NCI-H146 treated with DMSO at 0.1 percent for 48 hours (cell line): ENCODE data around the gene CFAP300.

Experiments
- DNase-seq: peaks from one replicate; lab custom pipeline; 2025; ENCODE audit not compliant: unreplicated experiment; lab: John Stamatoyannopoulos, UW

CFAP300 gene

DNA sequence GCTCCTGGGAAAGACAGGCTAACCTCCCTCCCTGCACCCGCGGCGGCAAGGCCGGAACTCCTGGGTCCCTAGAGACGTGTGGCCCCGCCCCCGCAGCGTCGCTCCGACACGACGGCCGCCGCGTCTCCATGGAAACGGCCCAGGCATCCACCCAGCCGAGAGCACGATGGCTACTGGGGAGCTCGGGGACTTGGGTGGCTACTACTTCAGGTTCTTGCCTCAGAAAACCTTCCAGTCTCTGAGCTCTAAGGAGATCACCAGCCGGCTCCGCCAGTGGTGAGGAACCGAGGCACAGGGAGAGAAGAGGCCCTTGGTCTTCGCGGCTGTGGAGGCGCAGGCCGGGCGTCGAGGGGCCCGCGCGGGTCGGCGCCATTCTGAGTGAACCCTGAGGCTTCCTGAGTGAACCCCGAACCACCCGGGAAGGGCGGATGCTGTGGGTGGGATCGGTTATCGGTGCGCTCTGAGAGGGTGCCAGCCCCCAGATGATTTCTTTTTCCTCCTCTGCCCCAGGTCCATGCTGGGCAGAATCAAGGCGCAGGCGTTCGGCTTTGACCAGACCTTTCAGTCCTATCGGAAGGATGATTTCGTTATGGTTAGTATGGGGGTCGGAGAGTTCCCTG is at the start of gene CFAP300:
CFAP300 (plus strand) TSS at position 133 of the 620 bp plus-strand sequence; CDS start at position 167, 34 bp downstream.
- DNase-seq = peak; percentile 2

DNA sequence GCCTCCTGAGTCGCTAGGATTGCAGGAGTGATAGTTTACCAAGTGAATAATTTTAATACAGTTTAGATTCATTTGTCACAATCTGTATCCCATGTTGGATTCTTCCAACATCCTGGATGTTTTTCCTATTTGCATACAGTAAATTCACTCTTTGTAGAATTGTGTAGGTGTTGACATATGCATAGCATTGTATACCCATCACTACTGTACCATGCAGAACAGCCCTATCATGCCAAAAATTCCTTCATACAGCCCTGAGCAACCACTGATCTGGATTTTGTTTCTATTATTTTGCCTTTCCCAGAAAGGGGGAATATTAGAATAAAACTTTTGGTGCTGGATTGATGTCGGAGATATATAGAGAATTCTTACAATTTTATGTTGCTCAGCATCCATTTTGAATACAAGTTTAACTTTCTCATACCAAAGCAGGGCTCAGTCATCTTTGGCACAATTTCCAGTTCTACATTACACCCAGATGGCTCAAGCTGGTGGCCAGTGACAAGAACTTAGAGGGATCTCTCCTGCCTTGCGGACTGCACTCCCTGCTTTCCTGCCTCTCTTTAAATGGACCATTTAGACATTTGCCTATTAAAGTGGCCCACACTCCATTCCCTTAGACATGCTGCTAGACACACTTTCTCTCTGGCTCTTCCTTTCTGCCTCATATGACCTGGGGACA is 45.4 kb upstream of the CFAP300 start:
- DNase-seq = no peak

DNA sequence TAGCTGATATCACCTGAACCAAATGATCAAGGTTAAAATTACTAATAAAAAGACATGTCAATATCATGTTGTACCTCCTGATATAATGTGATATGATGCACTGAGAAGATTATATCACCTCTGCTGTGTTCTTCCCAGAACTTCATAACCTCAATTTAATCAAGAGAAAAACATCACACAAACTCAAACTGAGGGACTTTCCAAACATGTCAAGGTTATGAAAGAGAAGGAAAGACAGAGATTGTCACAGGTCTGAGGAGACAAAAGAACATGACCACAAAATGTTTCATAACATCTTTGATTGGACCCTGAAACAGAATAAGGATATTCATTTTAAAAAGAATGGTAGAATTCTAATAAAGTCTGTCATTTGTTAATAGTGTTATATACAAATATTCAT is 43.0 kb upstream of the CFAP300 start:
- DNase-seq = no peak

DNA sequence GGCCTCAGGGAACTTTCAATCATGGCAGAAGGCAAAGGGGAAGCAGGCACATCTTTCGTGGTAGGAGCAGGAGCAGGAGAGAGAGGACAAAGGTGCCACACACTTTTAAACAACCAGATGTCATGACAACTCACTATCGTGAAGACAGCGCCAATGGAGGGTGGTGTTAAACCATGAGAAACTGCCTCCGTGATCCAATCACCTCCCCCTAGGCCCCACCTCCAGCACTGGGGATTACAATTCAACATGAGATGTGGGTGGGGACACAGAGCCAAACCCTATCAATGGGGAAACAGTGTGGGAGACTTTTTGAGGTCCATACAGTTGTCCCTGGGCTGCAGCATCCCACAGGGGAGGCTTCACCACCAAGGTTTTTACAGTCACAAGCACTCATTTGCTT is 41.9 kb upstream of the CFAP300 start:
- DNase-seq = no peak

DNA sequence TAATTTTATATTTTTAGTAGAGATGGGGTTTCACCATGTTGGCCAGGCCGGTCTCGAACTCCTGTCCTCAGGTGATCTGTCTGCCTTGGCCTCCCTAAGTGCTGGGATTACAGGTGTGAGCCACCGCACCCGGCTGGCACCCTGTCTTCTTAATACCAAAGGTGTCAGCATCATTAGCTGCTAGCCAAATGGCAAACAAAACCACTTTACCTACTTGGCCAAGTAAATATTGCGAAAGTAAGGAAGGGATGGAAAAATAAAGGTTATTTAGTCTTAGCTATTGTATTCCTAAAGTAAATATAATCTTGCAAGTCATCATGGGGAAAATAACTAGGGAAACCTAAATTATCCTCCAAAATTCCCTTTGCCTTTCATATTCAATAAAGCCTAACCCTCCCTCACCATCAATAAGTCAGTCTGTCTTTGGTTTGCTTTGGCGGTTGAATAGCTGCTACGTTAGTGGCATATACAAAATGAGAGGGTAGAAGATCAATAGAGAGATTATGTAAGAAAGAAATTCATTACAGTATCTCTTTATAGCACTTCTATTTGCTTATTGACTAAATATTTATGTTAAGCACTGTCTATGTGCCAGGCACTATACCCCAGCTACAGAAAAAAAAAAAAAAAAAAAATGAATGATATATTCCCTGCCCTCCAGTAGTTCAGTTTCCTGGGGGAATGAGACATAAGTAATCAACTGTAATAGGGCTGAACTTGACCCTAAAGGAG is 40.2 kb upstream of the CFAP300 start:
- DNase-seq = no peak

DNA sequence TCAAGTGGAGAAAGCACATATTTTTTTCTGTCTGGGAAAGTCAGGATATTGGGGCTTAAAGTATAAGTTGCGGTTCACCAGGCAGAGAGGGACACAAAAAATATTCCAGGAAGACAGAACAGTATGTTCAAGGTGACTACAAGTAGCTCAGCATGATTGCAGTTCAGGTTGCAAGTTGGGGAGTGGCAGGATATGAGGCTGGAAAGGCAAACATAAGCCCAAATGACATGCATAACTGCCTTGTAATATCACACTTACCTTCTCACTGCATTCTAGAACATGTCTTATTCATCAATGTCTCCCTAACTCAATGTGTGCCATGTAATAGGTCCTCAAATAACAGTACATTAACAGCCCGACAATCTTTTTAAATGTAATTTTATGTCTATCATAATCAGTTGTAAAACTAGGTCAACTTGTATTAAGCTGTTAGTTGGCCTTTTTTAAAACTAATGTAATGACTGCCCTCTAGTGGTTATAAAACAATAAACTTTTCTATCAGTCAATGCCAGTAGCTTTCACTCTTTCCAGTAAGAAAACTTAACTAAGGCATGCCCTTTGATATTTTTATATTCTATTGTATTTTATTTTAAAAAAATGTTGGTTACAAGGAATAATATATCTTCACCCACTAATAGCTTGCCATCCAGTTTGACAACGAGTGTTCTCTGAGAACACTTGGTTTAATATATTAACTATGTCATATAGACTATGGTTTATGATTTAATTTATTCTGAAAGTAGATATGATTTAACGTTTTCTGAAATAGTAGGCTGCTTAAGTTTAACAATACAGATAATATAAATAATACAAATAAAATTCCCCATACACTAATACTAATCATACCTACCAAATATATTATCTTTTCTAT is 39.4 kb upstream of the CFAP300 start:
- peak; percentile 10 for DNase-seq

DNA sequence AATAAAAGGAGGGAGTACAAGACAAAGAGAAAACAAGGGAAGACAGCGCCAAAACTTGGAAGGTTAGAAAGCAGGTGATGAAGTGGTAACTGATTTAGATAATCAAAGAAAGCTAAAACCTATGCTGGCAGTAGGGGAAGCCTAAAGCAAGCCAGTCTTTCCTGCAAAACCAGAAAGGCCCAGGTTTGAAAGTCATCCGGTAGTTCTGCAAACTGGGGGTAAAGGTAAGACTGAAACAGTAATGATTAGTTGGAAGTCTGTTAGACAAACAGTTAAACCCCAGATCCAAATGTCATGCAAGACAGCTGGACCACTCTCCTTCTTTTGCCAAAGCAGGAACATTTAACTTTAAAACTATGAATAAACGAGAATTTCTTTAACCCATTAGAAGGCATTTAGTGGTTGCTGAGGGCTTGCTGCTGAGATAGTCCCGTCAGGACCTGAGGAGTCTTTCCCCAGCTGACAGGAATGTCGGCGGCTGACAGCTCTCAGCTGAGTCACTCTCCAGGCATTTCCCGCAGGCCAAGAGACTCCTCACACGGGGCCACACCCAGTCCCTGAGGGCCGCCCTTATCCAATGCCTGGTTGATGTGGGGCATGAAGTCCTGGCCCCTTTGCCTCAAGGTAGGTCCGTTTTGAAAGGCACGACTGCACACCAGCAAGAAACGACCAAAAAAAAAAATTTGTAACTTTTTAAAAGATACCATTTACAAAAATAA is 36.3 kb upstream of the CFAP300 start:
- DNase-seq = no peak

DNA sequence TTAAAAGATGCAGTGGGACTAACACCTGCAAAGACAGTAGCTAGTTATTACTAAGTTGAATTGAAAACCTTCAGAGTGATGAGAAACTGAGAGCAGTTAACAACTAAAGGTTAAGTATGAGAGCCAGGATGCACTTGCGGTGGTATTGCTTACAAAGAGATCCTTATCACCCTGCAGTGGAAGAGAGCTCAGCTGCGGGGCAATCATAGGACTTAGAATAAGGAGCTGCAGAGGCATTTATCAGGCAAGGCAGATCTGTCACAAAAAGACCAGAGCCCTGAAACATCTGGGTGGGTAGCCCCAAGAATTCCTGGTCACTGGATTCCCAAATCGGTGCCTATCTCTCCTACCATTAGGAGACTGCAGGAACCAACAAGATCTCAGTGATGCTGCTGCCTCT is 34.3 kb upstream of the CFAP300 start:
- DNase-seq = no peak

DNA sequence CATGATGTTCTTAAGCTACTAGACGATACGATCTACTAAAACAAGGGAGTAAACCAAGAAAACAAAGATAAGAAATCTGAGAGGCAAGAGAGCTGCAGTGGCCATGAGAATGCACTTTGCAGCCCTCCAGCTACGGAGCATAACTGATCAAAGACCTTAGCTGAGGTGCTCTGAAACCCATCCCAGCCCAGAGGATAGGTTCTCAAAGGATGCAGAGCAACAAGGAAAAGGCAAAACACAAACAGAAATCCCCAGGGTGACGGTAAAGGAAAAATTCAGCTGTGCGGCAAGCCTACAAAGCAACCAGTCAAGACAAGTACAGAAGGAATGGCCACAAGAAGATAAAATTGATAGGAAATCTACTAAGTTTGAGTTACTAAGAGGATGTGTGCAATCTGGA is 32.5 kb upstream of the CFAP300 start:
- DNase-seq = no peak

DNA sequence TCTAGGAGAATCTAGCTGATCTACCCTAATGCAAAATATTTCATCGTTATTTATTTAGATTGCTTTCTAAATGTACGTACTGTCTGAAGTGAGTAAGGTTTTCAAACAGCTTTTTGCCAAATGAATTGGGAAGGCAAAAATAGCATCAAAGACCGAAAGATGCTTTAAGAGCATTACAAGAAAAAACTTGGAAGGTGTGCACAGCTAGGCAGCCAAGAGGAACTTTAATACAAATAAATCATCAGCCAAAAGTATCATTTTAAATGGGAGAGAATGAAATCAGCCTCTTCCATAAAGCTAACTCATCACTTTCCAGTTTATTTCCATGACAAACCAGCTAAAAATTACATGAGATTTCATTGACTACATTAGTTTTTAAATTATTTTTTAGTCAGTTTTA is 30.2 kb upstream of the CFAP300 start:
- DNase-seq = no peak

DNA sequence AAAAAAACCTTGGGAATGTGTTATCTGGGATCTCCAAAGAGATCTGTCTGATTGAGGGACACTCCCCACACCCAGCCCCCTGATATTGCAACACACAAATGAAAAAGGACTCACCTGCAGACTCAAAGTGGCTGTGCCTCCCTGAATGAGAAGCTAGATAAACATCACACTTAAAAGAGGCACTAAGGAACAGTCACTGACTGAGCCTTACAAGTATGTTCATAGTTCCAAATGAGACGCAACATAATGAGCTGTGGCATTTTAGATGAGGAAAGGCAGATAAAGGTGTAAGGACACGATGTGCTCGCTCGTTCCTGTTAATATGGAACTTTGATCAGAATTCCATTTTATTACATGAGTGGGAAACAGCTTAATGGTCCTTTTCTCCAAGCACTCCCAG is 21.0 kb upstream of the CFAP300 start:
- DNase-seq = no peak

DNA sequence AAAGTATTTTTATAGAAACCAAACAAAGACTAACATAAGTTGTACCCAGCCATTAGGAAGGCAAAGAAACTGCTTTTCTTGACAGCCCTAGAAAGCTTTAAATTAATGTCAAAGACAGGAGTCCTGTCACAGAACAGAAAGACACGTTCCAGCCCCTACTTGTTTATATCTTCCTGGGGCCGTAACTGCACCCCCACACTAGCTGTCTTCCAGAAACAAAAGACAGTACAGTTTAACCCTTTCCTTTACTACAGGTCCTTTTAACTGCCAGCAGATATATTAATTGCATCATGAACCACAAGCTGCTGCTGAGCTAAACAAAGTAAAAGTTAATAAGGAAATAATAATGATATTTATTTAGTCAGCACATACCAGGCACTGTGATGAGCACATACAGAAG is 20.3 kb upstream of the CFAP300 start:
- DNase-seq = no peak

DNA sequence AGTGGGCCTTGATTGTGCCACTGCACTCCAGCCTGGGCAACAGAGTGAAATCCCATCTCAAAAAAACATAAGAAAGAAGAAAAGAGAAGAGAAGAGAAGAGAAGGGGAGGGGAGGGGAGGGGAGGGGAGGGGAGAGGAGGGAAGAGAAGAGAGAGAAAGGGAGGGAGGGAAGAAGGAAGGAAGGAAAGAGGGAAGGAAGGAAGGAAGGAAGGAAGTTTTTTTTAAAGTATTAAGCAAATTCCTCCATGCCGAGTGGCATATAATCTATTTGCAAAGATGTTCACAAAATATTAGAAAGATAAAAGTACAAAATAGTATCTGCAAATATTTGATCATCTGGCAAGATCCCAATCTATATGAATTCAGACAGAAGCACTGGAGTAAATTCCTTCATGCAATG is 10.5 kb upstream of the CFAP300 start:
- DNase-seq = no peak

DNA sequence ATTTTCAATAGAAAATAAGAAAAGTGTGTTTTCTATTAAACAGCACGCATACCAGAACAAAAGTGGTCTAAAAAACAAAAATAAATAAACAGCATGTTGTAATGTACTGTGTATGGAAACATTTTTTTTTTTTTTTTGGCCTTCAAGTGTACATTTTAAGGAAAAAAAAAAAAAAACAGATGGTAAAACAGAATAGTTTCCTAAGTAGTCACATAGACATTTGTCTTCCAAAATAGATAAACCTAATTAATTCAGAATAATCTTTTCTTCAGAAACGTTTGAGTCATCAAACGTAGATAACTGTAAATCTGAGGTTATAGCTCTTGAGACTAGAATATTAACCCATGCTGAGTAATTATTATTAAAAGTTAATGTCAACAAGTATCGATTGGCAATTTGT is 396 bp upstream of the CFAP300 start:
- DNase-seq = no peak

DNA sequence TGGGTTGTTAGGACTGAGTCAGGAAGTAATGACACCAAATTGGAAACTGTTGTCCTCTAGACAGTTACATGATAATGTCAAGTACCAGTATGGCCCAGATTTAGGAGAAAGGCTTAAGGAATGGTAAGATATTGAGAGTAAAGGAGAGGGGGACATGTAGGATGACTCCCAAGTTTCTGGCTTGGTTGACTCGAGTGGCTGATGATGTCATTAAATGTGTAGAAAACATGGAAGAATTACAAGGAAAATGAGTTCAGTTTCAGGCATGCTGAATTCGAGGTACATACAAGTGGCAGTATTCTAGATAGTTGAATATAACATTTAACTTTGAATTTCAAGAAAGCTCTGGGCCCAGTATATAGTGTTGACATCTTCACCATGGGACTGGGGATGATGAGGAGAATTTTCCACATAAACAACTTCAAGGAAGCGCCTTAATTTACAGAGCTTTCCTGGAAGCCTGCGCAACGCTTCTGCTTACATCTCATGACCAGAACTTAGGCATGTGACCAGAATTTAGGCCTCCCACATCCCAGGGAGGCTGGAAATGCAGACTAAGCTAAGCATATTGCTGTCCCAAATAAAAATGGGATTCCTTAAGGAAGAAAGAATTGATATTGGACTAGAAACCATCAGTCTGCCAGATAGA is 3.8 kb downstream of the CFAP300 start:
- no peak for DNase-seq

DNA sequence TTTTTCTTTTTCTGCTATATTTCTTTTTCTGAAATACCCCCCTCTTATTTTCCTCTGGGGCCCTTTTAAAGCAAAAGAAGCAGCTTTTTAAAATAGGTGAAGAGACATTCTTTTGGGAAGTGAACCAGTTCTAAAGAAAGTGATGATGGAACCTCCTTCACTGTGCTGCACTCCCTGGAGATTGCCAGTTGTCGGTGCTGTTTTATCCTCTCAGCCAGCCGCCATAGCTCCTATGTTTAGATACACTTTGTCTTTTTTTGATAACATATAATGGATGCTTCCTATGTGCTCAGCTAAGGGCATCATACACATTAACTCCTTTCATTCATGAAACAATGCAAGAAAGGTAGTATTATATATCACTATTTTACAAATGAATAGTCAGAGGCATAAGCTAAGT is 14.0 kb downstream of the CFAP300 start:
- DNase-seq = no peak

DNA sequence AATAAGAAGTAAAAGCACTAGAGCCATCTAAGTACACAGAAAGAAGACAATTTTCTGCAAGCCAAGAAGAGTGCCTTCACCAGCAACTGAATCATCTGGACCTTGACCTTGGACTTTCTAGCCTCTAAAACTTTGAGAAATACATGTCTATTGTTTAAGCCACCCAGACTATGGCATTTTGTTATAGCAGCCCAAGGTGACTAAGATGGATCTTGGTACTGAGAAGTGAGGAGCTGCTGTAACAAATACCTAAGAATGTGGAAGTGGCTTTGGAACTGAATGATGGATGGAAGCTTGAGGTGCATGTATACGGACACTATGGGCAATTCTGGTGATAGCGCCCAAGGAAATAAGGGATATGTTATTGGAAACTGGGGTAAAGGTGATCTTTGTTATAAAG is 14.9 kb downstream of the CFAP300 start:
- DNase-seq = no peak

DNA sequence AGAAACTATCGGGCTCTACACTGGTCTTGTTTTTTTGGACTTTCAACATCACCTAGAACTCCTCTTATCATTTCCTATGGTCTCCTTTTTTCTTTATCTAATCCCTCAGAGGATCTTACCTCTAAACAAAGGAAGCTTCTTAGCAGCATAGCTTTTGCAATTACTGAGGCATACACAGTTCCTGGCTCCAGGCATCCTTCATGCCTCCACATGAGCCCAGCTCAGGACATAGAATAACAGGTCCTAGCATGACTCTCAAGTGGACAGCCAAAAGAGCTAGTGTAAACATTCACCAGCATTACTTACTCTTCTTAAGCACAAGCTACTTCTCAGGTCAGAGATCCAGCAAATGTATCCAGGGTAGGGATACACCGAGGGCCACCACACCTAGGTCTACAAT is 17.1 kb downstream of the CFAP300 start:
- no peak for DNase-seq

DNA sequence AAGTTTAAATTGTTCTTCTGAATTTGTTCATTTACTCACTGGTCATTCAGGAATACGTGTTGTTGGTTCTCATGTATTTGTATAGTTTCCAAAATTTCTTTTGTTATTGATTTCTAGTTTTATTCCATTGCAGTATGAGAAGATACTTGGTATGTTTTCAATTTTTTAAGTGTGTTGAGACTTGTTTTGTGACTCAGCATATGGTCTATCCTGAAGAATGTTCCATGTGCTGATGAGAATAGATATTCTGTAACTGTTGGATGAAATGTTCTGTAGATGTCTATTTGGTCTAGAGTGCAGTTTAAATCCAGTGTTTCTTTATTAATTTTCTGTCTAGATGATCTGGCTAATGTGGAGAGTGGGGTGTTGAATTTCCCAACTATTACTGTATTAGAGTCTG is 23.5 kb downstream of the CFAP300 start:
- DNase-seq = no peak
